Activated CD4-positive, alpha-beta T cell treated with anti-CD3 and anti-CD28 coated beads, Interleukin-2, amount 50 U/mL, for 16 hours (primary cell): ENCODE results near the gene ADAT3.

ENCODE experiments used
- DNase-seq: peaks from one replicate; pipeline ENCODE4 v3.0.0-alpha.2; 2020

ADAT3 gene

DNA sequence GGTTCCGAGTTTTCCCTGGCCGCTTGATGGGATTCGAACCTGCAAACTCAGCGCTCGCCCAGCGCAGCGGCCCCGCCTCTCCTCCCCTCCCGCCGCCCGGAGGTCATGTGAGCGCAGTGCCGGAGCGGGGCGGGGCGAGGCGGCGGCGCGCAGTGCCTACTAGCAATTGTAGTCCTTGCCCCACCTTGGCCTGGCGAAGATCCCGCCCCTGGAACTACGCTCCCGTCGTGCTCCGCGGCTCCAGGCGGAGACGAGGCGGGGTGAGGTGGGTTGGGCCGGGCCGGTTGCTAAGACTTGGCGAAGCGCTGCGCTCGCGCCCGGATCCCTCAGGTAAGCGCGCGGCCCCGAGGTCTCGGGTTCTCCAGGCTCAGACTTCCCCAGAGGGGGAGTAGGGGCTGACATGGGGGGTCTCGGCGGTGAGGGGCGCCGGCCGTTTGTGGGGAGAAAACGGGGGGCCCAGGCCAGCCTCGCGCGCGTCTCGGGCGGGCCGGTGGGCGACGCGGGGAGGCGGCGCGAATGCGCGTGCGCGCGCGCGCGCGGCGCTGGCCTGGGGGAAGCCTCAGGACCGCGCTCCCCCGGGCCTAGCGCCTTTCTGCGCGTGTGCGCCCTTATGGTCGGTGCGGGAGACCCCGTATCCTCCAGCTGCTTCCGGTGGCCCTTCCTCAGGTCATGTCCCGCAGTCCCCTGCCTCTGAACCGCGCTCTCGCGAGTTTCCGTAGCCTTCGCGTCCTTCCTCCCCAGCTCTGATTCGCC, at the start of gene ADAT3, which contains the start of gene SCAMP4:
TSS of gene ADAT3 (plus strand) at position 290 of the 753 bp plus-strand sequence. CDS start 6,649 bp downstream, outside the sequence.
TSS of gene SCAMP4 (plus strand) at position 290 of the 753 bp plus-strand sequence. CDS start 9,621 bp downstream, outside the sequence.
- DNase-seq: peak; percentile 100

GRCh38 chr19:1855828-1856255, 49.4 kb upstream of the ADAT3 start:
- DNase-seq: peak; percentile 46

- DNase-seq: no peak
Observed at GRCh38 chr19:1856345-1856697, 48.9 kb upstream of the ADAT3 start.

GRCh38 chr19:1856698-1857603, 48.2 kb upstream of the ADAT3 start:
- peak; percentile 60 for DNase-seq

- DNase-seq: no peak
Observed at GRCh38 chr19:1857648-1858326, 47.4 kb upstream of the ADAT3 start.

DNA sequence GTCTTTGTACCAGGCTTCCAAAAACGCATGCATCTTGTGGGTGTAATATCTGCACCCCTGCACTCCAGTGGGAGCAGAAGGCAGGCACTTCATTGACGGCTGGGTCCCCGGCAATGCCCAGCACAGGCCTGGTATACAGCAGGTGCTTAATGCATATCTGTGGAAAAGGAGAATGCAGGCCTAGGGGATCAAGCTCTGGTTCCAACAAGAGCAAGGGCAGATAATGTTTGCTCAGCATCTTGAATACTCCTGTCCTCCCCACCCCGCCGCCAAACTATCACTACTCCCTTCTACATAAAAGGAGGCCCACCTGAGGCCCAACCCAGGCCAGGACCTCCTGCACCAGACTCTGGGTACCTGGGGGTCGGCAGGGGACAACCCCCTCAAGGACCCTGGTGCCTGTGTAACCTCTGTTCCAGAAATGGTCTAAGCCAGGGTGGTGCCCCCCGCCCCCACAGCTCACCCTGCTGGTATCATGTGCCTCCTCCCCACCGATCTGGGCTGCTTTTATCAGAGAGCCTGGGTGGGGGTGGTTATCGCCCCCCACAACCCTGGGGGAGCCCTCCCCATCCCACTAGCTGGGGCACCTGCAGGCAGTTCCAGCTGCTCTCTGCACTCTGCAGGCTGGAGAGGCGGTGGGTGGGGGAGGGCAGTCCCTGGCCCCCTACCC, 46.7 kb upstream of the ADAT3 start:
- DNase-seq: no peak

DNA sequence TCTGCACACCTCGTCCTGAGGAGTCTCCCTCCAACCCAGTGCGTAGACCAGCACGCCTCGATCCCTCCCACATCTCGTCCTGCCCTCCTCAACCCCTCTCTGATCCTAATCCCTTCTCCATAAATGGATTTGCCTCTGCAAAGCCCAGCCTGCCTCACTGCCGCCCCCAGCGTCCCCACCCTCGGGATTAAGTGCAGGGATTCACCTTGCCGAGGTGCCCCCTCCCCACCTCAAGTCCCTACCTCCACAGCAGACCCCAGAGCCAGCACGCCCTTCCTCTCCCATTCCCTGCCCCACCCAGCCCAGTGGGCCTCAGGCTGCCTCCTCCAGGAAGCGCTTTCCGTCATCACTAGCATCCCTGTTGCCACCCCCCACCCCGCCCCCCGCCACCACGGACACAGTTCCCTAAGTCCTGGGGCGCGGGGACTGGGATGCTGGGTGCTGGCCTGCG, 45.8 kb upstream of the ADAT3 start:
- no peak for DNase-seq

GRCh38 chr19:1860042-1860775, 45.0 kb upstream of the ADAT3 start:
- peak; percentile 60 for DNase-seq

DNA sequence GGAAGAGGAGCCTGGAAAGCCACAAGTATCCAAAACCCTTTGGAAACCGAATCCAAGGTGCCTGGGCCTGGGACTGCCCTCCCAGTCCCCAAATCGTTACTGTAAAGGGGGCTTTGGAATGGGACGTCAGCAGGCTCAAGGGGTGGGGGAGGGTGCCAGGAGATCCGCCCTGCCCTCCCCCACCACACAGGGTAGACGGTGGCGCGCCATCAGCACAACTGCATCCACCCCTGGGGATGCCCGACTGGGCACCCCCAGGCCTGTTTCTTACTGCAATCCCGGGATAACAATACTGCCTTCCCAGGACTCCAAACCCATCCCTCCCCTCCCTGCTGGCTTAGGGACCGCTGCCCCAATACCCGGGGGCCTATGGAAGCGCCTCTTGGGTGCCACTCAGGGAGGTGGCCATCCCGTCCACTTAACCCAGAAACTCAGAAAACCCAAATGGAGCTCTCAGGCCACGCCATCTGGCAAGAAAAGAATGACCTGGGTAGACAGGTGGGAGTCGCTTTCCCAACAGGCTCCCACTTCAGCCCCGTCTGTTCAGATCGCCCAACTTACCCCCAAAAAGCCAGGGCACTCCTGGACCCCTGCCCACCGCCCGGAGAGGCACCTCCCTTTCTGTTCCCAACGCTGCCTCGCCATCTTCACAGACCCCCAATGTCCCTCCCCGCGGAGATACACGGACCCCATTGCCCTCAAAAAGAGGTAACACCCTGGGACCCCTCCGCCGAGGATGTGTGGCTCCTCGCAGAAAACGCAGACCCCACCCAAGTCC, 44.2 kb upstream of the ADAT3 start:
- no peak for DNase-seq

GRCh38 chr19:1861599-1862031, 43.6 kb upstream of the ADAT3 start:
- no peak for DNase-seq

DNA sequence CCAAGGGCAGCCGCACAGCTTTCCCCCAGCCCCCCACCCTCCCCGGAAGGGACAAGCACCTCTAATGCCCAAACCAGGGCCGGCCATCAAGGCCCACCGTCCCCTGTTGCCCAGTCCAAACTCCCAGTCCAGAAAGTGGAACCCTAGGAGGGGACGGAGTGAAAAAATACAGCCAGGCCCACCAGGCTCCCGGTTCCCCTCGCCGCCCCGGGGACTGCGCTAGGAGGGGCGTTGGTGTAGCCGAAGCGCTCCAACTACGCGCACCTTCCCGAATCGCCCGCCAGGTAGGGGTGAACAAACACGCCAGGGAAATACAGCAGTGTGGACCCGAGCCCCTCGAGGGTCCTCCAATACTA, 43.2 kb upstream of the ADAT3 start:
- DNase-seq: no peak

- DNase-seq: no peak
Observed at GRCh38 chr19:1862424-1863327, 42.5 kb upstream of the ADAT3 start.

DNA sequence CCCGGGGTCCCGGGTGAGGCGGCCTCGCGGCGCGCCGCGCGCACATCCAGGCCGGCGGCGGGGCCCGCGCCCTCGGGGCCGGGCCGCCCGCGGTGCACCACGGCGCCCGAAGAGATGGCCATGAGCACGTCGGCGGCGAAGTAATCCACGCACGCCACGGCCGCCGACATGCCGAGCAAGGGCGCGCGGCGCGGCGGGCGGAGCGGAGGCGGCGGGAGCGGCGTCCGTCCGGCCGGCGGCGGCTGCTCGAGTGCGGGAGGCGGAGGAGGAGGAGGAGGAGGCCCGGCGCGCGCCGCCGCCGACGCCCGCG, 41.9 kb upstream of the ADAT3 start, which contains the start of gene KLF16:
TSS of gene KLF16 (minus strand) at position 252 of the 310 bp plus-strand sequence. CDS start at position 170, 82 bp downstream.
- DNase-seq: no peak

- DNase-seq: peak; percentile 93
Observed at GRCh38 chr19:1863638-1864479, 41.3 kb upstream of the ADAT3 start.

GRCh38 chr19:1864480-1865171, 40.6 kb upstream of the ADAT3 start:
- DNase-seq: peak; percentile 68

DNA sequence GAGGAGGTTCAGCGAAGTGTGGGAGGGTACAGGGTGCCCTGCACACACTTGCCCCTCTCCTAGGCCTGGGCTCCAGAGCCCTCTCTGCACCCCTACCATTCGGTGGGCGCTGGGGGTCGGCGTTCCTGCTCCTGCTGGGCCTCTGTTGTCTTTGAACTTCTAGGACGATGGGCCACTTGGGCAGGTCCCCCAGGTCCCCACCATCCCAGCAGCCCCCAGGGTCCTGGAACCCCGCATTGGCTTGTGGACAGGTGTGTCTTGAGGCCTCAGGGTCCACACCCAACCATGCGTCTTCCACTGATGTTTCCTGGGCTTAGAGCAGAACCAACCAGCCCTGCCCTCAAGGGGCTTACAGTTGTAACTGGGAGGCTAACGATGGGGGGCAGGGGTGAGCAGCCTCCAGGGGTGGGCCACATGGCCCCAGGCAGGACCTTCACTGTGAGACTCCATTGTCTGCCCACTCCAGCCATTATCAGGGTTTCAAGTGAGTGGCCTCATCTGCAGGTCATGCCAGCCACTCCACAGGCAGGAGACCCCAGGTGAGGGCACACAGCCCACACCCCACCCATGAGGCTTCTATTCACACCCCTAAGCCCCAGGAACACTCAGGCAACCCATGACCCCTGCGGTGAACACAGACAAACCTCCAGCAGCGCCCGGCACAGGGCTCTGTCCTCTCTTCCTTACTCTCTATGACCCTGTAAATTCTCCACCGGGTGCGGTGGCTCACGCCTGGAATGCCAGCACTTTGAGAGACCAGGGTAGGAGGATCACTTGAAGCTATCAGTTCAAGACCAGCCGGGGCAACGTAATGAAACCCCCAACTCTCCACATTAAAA, 39.8 kb upstream of the ADAT3 start:
- no peak for DNase-seq

DNA sequence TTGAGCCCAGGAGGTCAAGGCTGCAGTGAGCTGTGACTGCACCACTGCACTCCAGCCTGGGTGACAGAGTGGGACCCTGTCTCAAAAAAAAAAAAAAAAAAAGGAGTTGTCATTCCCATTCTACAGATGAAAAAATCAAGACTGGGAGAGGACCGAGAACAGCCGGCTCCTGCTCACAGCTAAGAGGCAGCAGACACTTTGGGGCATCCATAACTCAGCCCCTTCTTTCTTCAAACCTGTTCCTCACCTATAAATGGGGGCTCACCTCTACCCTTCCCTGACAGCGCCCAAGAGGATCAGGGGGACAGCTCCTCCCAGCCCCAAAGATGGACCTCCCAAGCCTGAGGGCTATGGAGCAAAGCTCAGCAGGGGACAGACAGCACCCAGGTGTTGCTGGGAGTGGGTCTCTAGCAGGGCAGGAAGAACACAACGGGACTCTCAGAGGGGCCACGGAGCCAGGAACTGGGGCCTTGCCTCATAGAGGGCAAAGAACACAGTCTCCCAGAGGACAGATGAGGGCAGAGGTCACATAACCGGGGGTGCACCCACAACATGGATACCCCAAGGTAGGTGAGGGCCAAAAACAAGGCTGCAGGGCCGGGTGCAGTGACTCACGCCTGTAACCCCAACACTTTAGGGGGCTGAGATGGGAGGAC, 38.4 kb upstream of the ADAT3 start:
- no peak for DNase-seq
